GM19193 (cell line): ENCODE results near the gene MC4R.

ENCODE experiments used
- POLR2A ChIP-seq: IDR thresholded peaks from 4 replicates; pipeline ENCODE4 v1.6.1; 2011; ENCODE audit not compliant: insufficient read depth, insufficient read length; ENCODE audit errors: extremely low read depth

The MC4R gene

DNA sequence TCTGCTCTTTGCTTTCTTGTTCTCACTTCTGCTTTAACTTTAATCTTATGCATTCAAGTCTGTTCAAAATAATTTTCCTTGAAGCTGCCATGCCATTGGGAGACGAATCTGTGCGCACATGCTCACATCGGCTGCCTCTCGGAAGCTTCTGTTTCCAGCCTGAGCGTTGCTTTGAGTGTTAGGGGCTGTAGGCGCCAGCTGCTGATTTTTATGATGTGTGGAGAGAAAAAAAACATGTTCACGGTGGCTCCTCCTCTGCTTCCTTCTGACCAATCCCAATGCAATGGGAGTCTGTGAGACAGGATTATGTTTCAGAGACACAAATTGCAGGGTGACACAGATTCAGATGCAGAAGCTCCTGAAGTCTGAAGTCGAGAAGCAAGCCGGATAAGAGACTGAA is at the start of gene MC4R:
TSS of gene MC4R (minus strand) at position 180 of the 400 bp plus-strand sequence. CDS start 426 bp downstream, outside the sequence.
- TF ChIP-seq POLR2A, result no peak

DNA sequence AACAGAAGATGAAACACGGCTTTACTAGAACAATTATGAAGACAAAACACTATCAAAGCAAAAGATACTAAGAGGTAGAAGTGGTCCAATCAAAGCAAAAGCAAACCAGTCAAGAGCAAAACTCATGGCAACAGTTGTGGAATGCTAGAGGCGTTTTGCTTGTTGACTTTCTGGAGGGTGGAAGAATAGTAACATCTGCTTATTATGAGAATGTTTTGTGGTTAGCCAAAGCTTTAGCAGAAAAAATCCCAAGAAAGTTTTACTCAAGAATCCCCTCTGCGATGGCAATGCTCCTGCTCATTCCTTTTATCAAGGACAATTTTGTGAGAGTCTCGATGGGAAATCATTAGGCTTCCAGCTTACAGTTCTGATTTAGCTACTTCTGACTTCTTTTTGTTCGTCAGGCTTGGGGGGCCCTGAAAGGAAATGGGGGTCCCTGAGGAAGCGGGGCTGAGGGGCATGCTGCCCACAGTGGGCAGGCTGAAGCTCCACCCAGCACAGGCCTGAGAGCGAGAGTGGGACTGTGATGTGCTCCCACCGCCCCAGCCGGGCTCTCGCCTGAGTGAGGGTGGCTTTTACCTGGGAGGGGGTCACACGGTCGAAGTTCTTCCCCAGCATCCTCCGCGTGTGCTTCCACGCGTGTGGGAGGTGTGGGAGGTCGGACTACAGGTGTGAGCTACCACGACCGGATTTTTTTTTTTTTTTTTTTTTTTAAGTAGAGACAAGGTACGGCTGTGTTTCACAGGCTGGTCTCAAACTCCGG is 49.0 kb upstream of the MC4R start:
- no peak for TF ChIP-seq POLR2A

DNA sequence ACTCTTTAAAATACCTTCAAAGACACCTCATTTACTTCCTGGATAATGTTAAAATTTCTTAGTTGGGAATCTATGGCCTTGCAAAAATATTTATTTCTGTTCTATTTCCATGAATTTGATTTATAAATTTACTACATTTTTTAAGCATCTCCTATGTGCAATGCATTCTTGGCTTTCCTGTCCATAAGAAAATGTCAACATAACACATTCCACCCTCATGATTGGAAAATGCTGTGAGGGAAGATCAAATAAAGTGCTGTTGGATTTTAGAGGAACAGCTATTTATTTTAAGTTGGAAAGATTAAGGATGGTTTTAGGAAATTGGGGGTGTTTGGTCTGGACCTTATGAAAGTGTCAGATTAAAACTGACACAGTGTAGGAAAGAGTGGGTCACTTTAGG is 45.4 kb upstream of the MC4R start:
- TF ChIP-seq POLR2A, result no peak

DNA sequence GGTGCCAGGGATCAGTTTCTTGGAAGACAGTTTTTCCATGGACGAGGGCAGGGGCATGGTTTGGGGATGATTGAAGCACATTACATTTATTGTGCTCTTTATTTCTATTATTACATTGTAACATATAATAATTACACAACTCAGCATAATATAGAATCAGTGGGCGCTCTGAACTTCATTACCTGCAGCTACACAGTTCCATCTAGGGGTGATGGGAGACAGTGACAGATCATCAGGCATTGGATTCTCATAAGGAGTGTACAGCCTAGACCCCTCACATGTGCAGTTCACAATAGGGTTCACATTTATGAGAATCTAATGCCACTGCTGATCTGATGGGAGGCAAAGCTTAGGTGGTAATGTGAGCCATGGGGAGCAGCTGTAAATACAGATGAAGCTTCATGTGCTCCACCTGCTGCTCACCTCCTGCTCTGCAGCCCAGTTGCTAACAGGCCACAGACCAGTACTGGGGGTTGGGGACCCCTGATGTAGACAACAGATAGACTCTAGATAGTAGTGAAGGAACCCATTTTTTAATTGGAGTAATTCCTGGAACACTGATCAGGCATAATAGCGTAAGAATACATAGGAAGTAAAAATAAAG is 41.5 kb upstream of the MC4R start:
- TF ChIP-seq POLR2A, result no peak

DNA sequence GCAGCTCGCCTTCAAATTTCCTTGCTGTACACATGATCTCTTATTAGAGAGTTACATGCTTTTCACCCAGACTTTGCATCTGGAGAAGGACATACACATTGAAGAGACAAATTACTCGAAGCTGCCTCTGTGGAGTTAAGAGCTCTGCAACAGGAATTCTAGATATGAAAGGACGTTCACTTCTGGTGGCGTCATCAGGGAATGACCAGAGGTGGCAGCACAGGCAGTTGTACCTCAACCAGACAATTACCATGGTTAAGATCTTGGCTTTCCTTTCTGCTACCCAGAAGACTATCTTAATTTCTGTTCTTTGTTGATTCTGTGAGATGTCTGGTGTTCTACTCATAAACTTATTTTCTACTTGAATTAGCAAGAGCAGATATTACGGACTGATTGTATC is 39.1 kb upstream of the MC4R start:
- TF ChIP-seq POLR2A, result no peak

DNA sequence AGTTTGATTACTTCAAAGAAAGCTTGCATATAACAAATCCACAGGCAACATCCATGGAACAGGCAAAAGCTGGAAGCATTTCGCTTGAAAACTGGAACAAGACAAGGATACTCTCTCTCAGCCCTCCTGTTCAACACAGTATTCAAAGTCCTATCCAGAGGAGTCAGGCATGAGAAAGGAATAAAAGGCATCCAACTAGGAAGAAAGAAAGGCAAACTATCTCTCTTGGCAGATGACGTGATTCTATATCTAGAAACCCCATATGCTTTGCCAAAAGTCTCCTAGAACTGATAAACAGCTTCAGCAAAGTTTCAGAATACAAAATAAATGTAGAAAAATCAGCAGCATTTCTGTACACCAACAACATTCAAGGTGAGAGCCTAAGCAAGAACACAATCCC is 34.1 kb upstream of the MC4R start:
- no peak for TF ChIP-seq POLR2A

DNA sequence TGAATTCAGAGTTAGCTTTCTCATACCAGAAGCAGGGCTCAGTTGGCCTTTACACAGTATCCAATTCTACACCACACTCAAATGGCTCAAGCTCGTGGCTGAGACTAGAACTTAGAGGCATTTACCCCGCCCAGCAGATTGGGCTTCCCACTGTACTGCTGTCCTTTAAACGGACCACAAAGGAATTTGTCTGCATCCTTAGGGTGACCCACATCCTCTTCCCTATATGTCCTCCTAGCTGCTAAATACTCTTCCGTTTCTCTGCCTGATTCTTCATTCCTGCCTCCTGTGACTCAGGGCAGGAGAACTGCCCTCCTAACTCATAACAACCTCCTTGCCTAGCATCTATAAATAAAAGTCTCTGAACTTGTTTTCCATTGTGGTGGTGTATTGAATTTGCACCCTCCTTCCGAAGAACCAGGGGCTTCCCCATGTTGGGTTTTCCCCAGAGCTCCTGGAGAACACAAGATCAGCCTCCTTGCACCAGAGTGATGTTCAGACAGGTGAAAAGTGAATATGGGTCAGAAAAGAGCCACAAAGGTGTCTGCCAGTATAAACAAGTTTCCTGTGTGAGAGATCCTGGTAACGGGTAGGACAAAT is 32.0 kb upstream of the MC4R start:
- TF ChIP-seq POLR2A, result no peak

DNA sequence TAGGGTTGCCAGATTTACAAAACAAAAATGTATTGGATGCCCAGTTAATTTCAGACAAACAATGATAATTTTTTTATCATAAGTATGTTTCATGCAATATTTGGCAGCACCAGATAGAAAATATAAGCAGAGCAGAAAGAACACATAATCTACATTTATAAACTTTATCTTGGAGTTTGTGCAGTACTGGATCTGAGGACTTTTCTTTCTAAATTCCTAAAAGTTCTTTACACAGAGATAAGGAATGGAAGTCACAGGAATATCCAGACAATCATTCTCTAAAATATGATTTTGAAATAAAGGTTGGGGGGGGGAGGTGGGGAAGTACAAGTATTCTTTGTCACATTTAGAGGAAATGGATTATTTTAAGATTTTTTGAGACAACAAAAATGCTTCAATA is 28.8 kb upstream of the MC4R start:
- TF ChIP-seq POLR2A, result no peak

DNA sequence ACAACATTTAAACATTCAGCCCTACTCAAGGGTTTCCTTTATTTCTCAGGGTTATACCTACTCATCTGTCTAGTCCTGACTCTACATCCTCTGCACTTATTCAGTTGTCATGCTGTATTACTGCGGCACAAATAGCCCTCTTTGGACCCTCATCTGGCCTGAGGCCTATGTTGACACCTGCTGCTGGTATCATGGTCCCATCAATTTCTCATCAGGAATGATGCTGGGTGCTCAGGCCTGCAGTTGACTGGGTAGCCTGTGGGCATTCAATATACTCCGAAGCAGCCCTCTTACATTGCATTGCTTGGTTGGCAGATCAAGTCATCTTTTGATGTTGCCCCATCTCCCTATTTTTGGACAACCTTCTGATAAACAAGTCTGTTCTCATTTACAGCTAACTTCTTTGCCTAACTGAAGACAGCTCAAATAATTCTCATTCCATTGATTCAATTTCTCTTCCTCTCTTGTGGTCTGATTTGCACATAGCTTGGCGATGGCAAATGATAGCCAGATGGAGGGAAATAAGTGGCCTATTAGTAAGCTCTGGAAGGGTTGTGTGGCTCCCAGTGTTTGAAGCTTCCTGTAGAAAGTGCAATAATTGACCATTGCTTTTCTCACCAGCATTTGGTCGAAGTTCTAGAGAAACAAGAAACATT is 19.1 kb upstream of the MC4R start:
- no peak for TF ChIP-seq POLR2A

DNA sequence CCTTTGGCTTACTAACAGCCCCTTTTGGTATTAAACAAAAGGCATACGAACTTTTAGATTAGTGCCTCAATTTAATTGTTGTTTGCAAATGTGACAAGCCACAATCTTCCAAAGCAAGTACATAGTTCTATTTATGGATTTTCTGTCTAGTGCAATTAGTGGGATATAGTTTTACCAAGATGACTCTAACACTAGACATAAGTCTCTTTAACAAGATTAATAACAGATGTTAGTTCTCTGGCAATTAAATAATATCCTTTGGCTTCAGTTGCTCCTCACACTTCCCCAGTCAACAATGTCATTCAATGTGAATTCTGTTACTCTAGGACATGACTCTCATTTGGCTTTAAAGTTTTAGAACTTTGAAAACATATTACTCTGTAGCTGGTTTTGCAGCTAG is 16.7 kb upstream of the MC4R start:
- TF ChIP-seq POLR2A, result no peak

DNA sequence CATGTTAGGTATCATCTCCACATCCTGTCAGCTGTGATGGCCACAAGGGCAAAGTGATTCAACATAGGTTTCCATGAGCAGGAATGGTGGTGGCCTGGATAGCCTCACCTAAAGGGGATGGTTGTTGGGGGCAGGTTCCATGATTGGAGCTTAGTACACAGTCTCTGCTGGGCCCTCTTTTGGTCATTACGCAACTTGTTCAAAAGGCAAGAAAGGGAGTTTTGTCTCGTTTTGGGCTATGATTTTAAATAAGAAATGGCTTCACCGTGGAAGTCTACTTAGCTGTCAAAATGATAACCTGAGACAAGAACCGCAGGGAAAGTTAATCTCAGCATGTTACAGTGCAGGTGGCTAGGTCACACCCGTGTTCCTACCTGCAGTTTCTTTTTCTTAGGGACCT is 13.1 kb upstream of the MC4R start:
- TF ChIP-seq POLR2A, result no peak

DNA sequence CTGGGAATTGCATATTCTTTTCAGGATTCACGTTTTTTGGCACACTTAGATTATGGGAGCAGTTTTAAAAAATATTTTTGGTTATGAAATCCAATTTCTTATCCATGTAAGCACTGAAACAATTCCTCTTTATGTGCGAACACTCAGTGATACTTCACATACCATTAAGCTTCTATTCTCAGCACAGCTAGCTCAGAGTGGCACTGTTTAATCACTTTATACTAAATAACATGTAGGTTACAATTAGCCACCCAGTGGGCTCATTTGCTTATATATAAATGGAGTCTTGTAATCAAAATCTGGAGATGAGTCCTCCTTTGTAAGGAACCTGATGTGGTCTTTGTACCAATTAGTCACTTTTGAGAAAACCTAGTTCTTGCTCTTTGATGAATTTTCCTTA is 11.3 kb upstream of the MC4R start:
- no peak for TF ChIP-seq POLR2A

DNA sequence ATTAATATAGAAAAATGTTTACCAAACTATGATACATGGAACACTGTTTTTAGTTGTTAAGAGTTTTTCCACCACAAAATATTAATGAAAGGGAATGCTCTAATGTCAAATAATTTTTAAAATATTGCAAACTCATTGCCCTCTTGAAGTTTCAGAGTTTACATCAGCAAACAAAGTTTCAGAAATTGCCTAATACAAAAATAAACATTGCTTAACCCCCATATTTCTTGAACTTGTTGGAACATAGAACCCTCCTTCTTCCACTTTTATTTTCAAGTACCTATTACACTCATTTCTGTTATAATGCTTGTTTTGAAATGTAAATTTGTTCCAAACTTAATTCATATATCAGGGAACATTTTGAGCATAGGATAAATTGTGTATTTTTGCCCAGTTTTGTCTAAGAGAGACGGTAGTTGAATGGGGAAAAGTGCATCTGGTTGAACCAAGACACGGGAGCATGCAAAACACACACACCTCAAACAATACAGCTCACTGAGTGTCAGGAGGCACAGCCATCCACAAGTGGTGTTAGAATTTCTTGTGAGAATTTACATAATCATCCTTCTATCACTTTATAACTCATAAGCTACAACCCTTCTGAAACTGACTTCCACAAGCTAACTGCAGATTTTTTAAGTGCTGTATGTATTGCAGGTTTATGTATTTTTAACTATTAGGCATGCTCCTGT is 5.3 kb upstream of the MC4R start:
- TF ChIP-seq POLR2A, result no peak

DNA sequence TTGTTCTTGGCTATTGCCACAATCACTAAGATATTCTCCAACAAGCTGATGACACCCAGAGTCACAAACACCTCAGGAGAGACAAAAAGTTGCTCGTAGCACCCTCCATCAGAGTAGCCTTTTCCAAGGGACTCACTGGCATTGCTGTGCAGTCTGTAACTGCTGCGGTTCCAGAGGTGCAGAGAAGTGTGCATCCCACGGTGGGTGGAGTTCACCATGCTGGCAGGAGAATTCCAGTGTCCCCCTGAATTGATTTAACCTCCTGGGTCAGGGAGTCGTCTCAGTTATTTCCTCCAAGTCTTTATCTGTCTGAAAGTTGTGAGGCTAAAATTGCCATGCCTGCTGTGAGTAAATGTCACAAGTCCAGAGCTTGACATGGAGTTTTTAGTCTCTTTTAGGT is 443 bp downstream of the MC4R start:
- TF ChIP-seq POLR2A, result no peak

DNA sequence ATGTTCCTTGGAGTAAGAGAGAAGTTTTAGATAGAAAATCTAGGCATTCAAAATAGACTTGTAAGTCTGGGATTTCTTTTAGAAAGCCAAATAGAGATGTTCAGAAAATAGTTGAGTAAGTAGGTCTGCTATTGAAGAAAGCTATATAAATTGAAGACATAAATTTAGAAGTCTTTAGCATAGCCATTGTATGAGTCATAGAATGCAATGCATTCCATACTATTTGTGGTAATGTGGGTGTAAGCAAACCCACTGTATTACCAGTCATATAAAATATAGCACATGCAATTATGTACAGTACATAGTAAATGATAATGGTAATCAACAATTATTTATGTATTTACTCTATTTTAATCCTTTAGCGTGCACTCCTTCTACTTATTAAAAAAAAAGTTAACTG is 14.1 kb downstream of the MC4R start:
- TF ChIP-seq POLR2A, result no peak
